HG03469 (cell line): Measurements from ENCODE around the gene SART1.

Source experiments
- ATAC-seq: cut with Tn5 transposase; IDR thresholded peaks from one replicate; pipeline ENCODE4 v1.9.1; 2021; ENCODE audit warnings: mild to moderate bottlenecking, moderate library complexity, moderate number of reproducible peaks; ENCODE audit not compliant: unreplicated experiment

The SART1 gene

DNA sequence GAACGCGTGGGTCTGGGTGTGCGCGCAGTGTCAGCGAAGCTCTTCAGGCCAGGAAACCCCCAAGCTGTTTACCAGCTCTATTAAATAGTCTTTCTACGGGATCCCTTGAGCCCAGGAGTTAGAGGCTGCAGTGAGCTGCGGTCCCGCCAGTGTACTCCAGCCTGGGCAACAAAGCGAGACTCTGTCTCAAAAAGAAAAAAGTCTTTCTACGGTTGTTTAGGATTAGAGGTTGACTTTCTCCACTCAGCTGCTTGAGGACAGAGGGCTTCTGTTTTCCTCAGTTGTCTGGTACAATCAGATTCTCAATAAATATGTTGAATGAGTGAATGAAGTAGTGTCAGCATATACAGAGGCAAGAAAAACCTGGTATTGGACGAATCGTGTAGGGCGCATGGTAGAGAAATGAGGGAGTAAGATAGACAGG is 619 bp downstream of the SART1 start:
- no peak for ATAC-seq

DNA sequence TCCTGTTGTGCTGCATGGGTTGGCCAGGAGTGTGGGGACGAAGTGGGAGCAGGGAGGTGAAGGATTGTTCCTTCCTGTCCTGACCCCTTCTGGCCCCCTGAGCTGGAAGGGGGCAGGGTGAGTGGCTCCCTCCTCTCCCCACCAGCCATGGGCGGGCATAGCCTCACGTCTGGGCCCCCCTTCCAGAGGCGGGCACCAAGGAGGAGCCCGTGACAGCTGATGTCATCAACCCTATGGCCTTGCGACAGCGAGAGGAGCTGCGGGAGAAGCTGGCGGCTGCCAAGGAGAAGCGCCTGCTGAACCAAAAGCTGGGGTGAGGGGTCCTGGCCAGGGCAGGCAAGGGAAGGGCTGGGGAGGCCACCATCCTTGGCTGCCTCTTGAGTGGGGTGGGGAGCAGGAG is 3.4 kb downstream of the SART1 start:
- no peak for ATAC-seq

DNA sequence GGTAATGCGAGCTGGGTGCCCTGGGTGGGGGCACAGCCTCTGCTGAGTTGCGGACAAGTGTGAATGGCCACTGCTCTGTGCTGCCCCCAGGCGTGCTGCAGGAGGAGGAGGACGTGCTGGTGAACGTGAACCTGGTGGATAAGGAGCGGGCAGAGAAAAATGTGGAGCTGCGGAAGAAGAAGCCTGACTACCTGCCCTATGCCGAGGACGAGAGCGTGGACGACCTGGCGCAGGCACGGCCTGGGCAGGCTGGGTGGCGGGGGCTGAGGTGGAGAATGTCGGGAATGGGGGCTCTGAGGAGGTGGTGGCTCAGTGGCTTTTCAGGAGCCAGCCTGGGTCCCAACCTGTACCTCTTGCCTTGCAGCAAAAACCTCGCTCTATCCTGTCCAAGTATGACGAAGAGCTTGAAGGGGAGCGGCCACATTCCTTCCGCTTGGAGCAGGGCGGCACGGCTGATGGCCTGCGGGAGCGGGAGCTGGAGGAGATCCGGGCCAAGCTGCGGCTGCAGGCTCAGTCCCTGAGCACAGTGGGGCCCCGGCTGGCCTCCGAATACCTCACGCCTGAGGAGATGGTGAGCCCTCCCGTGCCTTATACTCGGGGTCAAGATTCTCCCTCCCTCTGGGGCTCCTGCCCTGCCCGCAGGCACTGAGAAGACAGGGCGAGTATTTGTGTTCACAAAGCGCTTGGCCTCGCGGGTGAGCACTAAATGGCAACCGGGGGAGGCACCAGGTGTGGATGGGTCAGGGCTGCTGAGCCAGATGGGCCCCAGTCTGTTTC is 4.6 kb downstream of the SART1 start:
- no peak for ATAC-seq

DNA sequence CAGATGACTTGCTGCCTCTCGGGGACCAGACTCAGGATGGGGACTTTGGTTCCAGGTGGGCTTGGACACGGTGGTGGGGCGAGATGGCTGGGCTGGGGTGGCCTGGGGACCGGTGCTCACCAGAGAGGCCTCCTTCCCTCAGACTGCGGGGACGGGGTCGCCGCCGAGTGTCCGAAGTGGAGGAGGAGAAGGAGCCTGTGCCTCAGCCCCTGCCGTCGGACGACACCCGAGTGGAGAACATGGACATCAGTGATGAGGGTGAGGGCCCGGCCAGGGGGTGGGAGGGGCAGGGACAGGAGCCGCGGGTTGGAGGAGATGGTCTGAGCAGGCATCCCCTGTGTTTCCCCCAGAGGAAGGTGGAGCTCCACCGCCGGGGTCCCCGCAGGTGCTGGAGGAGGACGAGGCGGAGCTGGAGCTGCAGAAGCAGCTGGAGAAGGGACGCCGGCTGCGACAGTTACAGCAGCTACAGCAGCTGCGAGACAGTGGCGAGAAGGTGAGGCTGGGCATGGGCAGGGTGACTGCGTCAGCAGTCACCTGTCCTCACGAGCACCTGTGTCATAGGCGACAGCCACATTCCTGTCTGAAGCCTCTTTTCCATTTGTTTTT is 5.9 kb downstream of the SART1 start:
- ATAC-seq = no peak

- no peak for ATAC-seq
These were observed 7.3 kb downstream of the SART1 start for GRCh38 chr11:65968600-65969482.

- no peak for ATAC-seq
These were observed 10.6 kb downstream of the SART1 start for GRCh38 chr11:65972116-65972515.

DNA sequence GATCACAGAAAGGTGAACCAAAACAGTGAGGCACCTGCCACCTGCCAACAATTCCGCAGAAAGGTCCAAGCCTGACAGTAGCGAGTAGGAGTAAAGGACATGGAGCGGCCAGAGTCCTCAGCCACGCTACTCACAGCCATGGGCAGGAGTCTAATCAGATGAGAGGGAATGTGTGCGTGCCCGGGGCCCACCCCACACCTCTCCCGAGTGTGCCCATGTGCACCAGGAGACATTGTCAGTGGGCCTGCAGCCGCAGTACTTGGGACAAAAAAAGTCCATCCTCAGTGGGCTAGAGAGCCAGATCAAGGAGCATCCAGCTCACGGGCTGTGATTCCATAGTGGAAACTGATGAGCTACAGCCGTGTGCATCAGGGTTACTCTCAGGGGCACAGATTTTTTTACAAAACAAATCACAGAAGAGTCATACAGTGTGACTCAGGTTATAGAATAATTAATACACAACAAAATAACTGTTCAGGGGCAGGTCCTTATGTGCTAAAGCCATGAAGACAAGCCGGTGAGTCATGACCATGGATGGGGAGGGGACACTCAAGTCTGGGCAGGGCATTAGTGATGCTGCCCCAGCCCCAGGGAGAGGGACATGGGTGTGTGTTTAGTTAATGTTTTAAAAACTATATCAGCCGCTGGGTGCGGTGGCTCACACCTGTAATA is 12.0 kb downstream of the SART1 start:
- ATAC-seq = no peak

- ATAC-seq = no peak
These were observed 14.2 kb downstream of the SART1 start for GRCh38 chr11:65975771-65976170.

- no peak for ATAC-seq
These were observed 15.0 kb downstream of the SART1 start for GRCh38 chr11:65976216-65977176.

DNA sequence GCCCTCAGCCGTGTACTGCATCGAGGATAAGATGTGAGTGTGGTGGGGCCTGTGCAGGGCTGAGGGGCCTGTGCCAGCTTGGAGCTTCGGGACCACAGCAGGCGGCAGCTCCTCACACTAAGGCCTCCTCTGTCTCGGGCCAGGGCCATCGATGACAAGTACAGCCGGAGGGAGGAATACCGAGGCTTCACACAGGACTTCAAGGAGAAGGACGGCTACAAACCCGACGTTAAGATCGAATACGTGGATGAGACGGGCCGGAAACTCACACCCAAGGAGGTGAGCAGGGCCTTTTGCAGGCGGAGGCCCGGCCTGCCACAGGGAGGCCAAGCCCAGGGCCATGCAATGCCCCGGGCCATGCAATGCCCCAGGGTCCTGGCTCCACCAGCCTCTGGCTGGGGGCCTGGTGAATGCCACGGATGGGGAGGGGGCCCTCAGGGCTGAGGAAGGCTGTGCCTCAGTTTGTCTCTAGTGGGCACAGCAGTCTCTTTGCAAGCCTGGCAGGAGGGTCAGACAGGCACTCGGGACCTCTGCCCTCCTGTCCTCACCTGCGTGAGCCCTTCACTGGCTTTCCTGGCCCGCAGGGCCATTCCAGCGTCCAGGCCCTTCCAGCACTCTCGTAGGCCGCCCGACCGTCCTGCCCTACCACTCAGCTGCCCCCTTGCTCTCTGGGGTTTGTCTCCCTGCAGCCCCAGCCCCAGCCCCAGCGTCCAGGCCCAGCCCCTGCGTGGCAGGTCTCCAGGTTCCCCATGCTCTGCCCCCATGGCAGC is 16.3 kb downstream of the SART1 start:
- ATAC-seq = no peak

GRCh38 chr11:65978391-65979238 is 17.1 kb downstream of the SART1 start:
- ATAC-seq = no peak

DNA sequence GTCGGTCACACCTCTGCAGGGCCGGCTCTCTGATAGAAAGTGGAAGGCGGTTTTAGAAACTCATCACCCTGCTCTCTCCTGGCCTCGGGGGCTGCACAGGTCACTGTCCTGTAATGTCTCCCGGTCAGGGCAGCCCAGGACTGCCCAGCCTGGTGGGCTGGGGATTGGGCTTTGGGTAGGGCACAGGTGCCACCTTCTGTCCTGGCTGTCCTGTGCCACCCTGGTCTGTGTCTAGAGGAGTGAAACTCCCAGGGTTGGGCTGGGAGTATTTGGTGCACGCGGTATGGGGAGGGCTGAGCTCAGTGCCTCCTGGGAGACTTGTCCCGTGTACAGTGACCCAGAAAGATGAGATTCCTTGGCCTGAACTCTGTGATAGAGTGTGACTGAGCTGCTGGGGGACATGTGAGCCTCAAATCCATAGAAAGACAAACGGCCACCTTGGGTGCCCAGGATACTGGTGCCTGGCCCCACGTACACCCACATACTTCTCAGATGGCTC is 17.8 kb downstream of the SART1 start:
- ATAC-seq = no peak

DNA sequence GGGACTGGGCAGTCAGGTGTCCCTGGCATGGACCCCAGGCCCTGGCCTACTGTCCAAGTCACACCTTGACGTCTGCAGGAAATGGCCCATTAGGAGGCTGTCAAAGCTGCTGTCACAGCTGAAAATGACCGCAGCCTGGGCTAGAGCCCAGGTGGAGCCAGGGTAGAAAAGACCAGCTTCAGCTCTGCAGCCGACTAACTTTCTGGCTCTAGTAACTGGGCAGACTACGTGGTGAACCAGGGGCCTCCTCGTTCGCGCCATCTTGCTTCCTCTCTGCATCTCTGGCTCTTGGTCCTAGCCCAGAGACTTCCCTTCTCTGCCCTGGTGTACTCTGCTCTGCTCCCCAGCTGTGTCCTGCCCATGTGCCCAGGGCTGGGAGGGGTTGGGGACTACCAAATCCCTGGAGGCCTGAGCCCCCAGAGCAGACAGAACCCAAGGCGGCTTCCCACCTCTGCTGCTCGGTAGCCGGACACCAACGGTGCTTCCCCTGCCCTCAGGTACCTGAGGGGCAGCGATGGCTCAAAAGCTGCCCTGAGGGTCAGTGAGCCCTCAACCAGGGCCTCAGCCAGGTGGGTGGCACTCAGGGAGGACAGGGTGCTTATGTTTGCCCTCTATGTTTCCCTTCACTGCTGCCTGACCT is 19.7 kb downstream of the SART1 start:
- ATAC-seq = no peak

DNA sequence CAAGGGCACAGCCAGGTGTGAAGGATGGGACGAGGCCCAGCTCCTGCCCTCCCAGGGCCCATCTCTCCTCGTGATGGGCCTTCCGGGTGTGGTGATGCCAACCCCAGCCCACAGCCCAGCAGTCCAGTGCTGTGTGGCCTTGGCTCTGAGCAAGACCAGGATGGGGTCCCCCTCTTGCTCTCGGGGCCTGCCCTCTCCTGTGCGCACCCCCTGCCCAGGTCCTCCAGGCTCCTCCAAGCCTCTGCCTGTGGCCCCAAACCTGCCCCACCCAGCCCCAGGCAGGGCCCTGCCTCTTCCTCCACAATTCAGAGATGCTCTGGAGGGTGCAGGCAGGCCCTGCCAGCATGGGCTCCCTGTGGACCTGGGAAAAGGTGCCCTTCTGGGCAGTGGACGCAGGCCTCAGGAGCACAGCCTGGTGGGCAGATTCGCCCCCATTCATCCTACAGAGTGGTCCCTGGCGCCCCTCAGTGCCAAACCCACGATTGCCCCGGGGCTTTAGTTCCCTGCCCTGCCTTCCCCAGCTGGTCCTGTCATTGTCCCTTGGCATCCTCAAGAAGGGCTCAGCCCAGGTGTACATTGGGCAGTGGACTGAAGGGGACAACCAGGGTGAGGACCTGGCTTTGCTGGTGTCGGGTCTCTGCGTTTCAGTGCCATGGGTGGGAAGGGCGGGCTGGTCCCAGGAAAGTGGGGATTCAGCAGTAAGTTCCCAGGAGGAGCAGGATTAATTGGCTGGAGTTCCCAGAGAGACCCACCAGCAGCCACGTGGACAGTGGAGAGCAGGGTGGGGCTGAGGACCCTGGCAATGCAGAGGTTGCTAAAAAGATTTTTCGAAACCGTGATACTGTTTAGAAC is 20.7 kb downstream of the SART1 start:
- no peak for ATAC-seq

- no peak for ATAC-seq
These were observed 21.5 kb downstream of the SART1 start for GRCh38 chr11:65982824-65983588.

- ATAC-seq = no peak
These were observed 22.1 kb downstream of the SART1 start for GRCh38 chr11:65983589-65983987.
